HT-29 (cell line): Measurements from ENCODE around the gene RELL1. TPM values are rescaled to one million over a fixed set of nuclear protein-coding genes. Genes with fewer than 3 reads are reported as not detected.

Experiments used
- DNase-seq: peaks from one replicate; pipeline ENCODE4 v3.0.0-alpha.2; 2015; ENCODE audit warnings: low spot score
- total RNA-seq: library from RNA; depleted of rRNA; stranded (reverse); fragments of >200 nt; shearing (Covaris generic); gene quantifications from 2 replicates; pipeline ENCODE4 v1.2.3, GENCODE V29; 2014

The RELL1 gene
- total RNA-seq, 1 experiment from 2014 or later: 32.1 TPM

DNA sequence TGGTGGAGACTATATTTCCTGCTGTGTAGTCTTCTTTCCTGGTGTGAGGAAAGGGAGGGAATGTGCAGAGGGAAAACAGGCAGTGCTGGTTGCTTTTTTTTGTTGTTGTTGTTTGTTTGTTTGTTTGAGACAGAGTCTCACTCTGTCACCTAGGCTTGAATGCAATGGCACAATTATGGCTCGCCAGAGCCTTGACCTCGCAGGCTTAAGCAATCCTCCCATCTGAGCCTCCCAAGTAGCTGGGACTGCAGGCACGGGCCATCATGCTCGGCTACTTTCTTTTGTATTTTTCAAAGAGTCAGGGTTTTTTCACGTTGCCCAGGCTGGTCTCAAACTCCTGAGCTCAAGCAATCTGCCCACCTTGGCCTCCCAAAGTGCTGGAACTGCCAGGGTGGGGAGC lies 82.5 kb downstream of the RELL1 start:
- DNase-seq: no peak

DNA sequence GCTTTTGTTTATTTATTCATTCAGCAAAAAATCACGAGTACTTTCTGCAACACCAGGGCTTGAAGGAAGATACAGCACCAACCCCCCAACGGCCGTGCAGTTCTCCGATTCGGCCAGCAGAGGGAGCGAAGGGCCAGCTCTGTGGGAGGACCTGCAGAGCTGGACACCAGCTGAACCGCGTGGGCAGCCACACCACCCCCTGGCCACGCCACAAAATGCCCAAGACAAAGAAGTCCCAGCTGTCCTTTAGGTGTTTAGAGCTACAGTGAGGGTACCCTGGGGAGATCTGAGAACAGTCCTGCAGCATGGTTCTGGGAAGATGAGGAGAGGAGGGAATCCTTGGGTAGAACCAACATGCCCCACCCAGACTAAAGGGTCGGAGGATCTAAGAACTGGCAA lies 83.1 kb downstream of the RELL1 start:
- peak; percentile 94 for DNase-seq

DNA sequence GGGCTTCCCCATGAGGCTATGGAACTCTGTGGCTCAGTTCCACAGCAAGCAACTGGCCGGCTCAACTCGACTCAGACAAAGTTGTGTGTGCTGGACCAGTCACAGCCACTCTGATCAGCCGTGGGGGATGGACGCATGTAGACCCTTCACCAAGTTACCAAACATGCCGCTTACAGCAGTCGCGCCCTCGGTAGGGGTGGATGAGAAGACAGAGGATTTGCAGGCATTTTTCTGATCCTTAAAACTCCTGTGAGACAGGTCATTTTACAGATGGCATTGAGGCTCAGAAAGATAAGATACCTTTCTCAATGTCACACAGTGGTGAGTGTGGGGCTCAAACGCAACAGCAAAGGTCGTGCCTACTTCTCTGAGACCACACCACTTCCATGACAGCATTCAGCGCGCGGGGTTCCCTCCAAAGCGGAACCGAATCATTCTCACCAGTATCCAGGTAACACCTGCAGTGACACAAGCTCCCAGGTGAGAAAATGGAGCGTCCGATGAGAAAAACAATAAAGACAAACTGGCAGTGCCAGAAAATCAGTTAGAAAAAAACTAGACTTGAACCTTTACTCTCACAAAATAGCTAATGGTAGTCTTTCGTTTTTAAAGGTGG lies 83.6 kb downstream of the RELL1 start:
- DNase-seq: no peak

DNA sequence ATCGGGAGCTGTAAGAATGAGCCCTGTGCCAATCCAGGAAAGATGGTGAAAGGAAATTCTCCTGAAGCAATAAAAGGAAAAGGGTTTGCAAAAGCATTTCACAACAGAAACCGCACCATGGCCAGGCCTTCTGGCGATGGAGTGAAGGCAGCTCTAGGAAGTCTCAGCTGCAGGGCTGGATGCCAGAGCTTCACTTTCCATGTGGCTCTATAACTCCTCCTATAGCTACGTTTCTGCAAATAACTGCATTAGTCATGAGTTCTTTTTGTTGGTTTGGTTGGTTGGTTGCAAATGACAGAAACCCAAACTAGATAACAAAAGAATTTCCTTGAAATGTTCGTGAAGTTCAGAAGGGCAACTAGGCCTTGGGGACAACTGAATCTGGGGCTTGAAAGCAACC lies 84.6 kb downstream of the RELL1 start:
- peak; percentile 74 for DNase-seq

DNA sequence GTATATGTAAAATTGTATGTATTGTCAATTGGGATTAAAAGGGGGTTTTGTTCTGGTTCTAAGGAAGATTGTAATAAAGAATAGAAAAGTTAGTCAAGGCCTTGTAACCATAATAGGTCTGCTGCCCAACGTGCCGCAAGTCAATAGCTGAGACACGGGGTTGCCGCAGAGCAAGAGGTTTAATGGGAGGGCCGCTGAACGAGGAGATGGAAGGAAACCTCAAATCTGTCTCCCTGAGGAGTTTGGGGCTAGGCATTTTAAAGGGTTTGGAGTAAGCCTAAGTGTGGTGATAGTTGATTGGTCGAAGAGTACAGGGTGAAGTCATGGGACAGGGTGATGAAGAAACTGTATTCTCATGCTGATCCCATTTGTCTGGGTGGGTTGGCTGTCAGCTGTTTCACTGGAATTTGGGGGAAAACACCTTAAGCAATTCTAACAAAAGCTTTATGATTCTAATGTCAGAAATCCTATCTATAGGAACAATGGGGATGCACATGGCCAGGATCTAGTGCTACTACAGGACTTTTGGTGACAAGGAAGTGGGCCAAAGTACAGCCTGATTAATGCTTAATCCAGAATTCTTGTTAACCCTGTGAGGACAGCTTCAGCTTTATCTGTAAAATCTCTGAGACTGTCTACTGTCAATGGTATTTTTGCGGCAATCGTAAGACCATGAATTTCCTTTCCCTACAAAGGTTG lies 86.9 kb downstream of the RELL1 start:
- DNase-seq: peak; percentile 73

DNA sequence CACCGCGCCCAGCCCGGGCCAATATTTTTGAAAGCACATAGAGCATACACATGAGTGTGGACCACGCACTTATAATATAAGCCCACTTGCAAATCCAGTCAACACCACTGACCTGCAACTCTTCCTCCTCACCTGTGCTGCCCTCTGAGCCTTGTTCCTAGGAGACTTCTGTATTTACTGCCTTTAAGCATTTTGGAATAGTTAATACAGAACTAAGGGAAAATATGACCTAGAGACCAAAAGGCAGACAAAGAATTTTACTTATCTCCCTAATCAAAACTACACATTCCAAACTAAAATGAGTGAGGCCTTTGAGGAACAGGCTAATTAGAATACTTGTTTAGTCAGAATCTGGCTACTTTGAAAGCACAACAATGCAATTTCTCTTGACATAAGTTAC lies 89.1 kb downstream of the RELL1 start:
- DNase-seq: no peak

DNA sequence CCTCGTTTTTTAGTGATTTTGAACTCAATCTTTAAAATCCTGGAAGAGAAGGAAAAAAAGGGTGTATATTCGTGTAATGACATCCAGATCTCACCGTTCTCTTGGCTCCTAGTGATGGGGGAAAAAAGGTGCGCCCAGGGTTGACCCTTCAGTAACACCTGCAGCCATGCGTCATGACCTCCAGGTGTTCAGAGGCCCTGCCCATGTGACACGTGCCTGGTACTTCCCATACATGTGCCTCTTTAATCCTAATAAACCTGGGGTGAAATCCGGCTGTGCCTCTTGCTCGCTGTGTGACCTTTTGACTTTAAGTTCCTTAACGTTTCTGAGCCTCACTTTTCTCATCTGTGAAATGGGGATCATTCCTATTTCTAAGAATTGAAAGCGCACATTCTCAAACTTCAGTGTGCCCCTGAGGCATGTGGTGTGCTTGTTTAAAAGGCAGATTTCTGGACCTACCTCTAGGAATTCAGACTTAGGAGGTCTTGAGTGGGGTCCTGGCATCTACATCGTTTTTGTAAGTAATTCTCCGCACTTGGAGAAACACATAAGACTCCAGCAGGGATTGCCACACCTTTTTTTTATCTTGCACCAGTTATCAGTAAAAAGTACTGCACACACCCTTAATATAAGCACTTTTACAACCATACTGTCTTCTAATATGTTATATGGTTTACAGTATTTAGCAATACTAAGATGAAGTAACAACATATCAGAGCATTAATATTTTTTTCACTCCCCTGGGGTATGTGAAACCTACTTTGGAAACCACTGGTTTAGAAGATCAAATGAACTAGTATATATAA lies 90.1 kb downstream of the RELL1 start:
- no peak for DNase-seq

DNA sequence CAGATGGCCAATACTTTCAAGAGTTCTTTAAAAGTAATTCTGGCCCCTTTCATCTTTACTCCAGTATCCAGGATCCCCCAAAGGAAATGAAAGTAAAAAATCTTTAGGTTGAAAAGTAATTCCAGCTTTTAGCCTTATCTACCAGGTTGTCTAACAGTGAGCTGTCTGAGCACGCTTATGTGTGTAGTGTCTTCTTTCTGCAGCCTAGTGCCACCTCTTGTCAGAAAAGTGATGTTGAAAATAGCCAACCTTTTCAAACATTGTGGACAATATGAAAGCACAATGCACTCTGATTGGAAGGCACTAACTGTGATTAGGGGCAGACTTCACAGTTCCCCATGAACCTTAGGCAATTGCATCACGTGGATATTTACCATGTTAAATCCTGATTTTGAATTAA lies 92.1 kb downstream of the RELL1 start:
- DNase-seq: no peak

DNA sequence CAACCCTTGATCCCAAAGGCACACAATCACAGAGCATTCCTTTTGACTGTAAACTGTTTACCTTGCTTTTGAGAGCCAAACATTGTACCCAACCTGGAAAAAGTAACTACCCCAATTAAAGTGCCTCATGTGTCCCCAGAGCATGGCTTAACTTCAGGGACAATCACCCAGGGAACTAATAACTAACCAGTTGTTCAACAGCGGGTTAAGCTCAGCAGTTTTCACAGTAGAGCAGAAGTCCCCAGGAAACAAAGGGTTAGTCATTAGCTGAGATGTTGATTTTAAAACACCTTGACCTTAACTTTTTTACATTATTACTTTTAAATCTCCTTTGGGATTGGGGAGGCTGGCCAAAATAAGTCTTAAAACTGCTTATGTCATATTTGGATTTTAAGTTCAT lies 94.8 kb downstream of the RELL1 start:
- DNase-seq: no peak

DNA sequence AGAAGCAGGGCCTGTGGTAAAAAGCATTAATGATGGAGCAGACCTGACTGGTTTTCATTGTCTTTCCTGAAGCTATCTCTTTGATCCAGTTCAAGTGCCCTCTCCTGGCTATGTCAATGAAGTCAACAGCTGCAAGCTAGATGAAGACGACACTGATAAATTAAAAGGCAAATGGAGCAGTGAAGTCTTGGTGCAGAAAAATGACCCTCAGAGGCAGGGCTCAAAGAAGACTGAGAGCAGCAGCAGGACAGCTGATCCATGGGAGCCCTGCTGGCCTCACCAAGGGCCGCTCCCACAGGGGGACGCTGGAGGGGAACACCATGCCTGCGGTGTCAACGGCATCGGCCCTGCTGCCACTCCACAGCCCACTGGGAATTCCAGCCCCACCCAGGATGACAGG lies 96.2 kb downstream of the RELL1 start:
- DNase-seq: no peak

DNA sequence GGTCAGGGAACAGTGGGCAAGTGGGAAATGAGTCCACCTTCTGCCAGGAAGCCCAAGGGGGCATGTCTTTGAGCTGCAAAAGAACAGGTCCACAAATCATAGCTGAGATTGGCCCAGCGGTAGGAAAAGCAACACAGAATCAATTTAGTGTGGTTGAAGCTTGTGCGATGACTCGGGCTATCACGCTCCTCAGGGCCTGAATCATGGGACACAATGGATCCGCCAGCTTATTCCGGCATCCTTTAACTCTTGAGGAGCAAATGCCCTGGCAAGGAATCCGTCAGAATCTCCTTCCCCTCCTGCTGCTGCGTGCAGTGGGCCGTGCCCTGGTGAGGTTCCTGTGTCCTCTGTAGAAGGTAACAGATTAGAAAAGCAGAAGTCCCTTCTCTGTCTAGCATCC lies 98.0 kb downstream of the RELL1 start:
- DNase-seq: no peak

DNA sequence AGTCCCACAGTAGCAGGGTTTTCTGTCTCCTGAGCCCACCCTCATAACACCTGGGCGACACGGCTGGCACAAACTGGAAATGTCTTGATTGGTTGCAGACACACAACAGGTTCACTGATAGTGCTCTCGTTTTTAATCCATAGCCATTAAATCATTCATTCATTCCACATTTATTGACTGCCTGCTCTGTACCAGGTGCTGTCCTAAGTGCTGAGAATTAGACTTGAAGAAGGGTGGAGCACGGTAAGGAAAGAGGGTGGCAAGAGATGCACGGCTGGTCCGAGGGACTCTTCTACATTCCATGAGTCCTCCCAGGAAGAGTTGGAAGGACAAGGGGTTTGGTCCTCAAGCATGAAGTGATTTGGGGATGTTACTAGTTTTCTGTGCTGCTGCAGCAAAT lies 100.0 kb downstream of the RELL1 start:
- DNase-seq: no peak

DNA sequence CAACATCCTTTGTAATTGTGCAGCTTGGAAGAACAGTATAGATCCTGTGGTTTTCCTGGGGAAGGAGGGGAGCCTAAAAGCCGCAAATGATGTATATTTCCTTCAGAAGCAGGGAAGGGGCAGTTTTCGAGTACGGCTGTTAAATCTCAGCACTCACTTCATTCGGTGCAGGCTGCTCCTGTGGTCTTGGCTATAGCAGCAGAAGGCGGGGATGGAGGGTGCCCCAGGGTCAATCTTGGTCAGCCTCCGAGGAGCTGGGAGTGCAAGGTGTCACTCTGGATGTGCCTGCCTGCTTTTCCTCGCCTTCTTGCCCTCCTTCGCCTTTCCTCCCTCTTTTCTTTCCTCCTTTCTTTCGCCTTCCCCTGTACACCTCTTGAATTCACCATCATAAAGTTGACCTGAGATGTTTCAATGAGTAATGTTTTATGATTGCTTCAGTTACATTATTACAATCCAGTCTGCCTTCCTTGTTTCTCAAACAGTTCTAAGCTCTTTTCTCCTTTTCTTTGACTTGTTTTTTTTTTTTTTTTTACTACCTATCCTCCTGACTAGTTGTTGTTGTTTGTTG lies 101.6 kb downstream of the RELL1 start:
- DNase-seq: no peak

DNA sequence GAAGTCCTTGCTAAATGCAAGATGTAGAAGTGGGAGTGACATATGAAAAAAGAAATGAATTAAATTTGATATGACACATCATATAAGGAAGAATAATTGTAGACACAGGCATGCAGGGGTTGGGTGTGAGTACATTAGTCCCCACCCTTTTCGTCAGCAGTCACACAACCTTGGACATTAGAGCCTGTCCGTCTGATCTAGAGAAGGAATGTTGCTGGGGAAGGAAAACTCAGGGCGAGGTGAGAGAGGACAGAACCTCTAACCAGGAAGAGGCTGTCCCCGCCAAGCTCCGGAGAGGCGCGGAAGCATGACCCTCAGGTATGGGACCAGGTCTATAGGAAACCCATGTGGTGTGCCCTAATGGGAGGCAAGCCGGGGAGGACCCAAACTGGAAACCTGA lies 102.1 kb downstream of the RELL1 start:
- DNase-seq: peak; percentile 92

DNA sequence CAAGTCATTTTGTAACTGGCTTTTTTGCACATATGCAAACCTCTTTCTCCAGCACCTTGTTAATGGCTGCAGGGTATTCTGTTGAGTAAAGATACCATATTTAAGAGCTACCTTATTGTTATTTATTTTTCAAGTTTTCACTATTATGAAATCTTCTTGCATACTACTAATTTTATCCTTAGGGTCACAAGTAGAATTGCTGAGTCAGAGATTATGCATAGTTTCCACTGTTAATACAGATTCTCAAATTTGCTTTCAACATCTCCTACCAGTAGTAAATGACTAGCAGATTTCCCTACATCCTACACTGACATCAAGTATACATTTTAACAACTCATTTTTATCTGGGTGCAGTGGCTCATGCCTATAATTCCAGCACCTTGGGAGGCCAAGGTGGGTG lies 112.6 kb downstream of the RELL1 start:
- DNase-seq: no peak

DNA sequence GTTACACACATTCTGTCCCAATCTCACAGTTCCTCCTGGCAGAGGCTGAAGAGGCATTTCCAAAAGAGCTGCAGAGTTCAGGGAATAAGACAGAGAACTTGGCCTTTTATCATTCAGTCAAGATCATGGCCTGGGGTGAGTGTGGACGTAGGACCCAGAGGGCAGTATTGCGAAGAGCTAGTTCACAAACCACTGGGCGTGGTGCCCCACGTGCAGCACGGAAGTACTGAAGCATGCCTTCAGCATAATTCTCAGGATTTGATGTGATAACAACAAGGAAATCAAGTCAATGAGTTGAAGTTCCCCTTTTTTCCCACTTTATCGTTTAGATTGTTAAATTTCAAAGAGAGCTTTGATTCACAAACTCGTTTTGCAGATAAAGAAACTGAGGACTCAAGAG lies 117.7 kb downstream of the RELL1 start:
- no peak for DNase-seq

DNA sequence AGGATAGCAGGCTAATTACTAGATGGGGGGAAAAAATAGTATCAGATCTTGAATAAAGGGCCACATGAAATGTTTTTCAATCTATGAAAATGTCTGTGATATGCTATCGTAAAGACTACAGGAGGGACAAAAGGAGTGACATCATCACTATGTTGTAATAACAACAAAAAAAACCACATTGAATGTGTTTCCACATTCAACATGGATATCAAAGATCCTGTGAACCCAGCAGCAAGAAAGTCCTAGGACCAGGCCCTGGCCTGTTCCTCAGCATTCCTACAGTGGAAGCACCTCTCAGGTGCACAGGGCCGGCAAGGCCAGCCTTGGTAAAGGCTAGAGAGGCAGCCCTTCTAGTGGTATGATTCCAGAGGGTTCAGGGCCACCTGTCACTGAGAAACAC lies 118.3 kb downstream of the RELL1 start:
- no peak for DNase-seq

DNA sequence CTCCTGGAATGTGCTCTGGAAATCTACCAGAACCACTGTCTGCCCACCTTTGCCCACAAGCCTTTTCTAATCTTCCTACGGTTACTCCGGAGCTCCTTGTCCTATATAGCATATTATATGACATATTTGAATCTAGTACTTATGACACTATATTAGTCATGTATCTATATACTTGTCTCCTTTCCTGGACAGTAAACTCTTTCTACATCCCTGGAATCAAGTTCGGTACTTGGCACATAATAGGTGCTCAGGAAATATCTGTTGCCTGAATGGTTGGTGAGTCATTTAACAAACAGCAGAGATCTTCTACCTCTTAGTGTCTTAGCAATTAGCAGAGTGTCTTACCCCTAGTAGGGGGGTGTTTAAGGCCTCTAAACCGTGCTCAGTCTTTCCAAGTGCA lies 123.6 kb downstream of the RELL1 start:
- DNase-seq: no peak

DNA sequence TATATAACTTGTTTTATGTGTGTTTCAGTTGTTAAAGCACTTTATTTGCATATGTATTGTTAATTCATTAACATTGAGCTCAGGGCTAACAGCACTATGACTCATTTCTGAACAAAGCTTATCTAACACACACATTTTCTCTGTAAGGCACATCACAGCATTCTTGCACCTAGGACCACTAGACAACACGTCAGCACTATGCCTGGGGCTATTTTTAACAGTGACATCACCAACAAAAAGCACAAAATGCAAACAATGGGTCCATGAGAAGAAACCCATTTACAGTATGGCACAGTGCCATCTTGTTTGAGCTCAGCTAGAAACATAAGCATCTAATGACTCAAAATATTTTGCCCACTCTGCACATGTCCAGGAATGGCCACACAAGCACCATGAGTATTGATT lies 124.4 kb downstream of the RELL1 start:
- DNase-seq: peak; percentile 23

DNA sequence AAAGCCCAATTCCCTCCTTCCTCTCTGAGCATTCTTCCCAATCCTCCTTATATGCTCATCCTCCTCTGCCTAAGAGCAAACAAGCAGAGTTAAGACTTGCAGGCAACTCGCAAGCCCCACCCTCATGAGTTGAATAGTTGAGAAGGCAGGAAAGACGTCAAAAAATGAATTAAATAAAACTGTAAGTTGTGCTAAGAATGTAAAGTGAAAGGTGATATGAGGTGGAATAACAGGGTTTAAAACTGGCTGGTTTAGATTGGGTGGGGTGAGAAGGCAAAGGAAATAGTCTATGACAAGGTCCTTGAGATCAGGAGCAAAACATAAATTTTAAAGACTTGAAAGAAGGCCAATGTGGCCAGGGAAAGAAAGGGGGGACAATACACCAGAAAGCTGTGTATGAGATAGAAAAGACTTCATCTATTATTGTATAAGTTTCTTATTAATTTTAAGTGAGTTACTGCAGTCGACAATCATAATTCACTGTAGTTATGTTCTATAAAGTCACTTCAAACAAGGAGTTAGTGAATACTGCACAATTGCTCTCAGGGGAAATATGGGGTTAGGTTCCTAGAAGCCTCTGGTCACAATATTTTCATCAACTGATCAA lies 124.9 kb downstream of the RELL1 start:
- DNase-seq: peak; percentile 21
